Mesothelial cell of epicardium (in vitro differentiated cells): ENCODE data around the gene NF2. TPM values are rescaled to one million over a fixed set of nuclear protein-coding genes. Genes with fewer than 3 reads are reported as not detected.

Source experiments
- DNase-seq, 2 experiments: peaks; one replicate each; pipeline ENCODE4 v3.0.0; 2021; ENCODE audit warnings: low spot score in 2 of 2; ENCODE audit not compliant: unreplicated experiment in 2 of 2
- H3K27ac Mint-ChIP-seq: 2 replicates; pipeline ENCODE4 v1.8.0; 2021; ENCODE audit warnings: mixed read lengths
- H3K27me3 Mint-ChIP-seq: 2 replicates; pipeline ENCODE4 v1.8.0; 2021; ENCODE audit warnings: low read depth, mixed read lengths
- H3K36me3 Mint-ChIP-seq: 2 replicates; pipeline ENCODE4 v1.8.0; 2021; ENCODE audit warnings: mixed read lengths
- H3K4me1 Mint-ChIP-seq: 2 replicates; pipeline ENCODE4 v1.8.0; 2021; ENCODE audit warnings: mixed read lengths
- H3K4me3 Mint-ChIP-seq: 2 replicates; pipeline ENCODE4 v1.8.0; 2021; ENCODE audit warnings: mild to moderate bottlenecking, moderate library complexity, mixed read lengths
- H3K9me3 Mint-ChIP-seq: 2 replicates; pipeline ENCODE4 v1.8.0; 2021; ENCODE audit warnings: mixed read lengths
- total RNA-seq: library from RNA; stranded (reverse); gene quantifications from 3 replicates; pipeline ENCODE4 v1.2.1, GENCODE V29; 2021
- TF ChIP-seq, protein P1 (sequence below): fragments of 200-600 bp; sonication (generic); IDR thresholded peaks from one replicate; pipeline ENCODE4 v1.5.0; 2021; ENCODE audit warnings: antibody characterized with exemption; ENCODE audit not compliant: unreplicated experiment

NF2 gene
- total RNA-seq, 1 donor from 2014 or later: 42.1 TPM

DNA sequence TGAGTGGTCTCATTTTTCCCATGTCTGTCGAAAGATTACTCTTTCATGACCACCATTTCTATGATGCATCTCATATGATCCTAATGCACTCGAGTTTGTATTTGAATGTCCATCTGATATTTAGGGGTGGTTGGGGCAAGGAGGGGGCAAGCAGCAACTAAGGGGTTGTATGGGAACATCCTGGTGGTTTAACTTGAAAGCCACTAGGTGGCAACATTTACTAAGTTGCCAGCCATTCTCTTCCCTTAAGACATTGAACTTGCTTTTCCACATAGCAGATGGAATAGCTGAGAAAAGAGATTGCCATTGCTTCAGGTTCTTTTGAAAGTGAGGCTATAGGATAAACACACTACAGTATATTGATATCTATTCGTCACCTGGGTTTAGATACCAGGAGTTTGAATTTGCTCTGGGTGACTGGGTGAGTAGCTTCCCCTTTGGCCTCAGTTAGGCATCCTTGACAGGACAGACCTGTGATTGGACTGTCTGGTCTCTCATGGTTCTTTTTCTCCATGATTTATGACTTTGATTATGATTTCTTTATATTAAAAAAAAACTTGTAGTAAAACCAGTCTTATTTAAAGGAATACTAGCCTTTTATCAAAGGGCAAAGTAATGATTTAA lies 32.4 kb downstream of the NF2 start:
- TF ChIP-seq, protein P1, sequence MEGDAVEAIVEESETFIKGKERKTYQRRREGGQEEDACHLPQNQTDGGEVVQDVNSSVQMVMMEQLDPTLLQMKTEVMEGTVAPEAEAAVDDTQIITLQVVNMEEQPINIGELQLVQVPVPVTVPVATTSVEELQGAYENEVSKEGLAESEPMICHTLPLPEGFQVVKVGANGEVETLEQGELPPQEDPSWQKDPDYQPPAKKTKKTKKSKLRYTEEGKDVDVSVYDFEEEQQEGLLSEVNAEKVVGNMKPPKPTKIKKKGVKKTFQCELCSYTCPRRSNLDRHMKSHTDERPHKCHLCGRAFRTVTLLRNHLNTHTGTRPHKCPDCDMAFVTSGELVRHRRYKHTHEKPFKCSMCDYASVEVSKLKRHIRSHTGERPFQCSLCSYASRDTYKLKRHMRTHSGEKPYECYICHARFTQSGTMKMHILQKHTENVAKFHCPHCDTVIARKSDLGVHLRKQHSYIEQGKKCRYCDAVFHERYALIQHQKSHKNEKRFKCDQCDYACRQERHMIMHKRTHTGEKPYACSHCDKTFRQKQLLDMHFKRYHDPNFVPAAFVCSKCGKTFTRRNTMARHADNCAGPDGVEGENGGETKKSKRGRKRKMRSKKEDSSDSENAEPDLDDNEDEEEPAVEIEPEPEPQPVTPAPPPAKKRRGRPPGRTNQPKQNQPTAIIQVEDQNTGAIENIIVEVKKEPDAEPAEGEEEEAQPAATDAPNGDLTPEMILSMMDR: peak; percentile 38
- H3K27ac Mint-ChIP-seq: no peak overlapping the region
- peaks cover 12% of the 10 kb centered on the region for H3K36me3 Mint-ChIP-seq
- H3K4me1 Mint-ChIP-seq: no peaks in the 10 kb centered on the region
- no peak overlapping the region for H3K4me3 Mint-ChIP-seq
- DNase-seq: no peak
- H3K9me3 Mint-ChIP-seq: no peaks in the 10 kb centered on the region
- no peaks in the 10 kb centered on the region for H3K27me3 Mint-ChIP-seq

DNA sequence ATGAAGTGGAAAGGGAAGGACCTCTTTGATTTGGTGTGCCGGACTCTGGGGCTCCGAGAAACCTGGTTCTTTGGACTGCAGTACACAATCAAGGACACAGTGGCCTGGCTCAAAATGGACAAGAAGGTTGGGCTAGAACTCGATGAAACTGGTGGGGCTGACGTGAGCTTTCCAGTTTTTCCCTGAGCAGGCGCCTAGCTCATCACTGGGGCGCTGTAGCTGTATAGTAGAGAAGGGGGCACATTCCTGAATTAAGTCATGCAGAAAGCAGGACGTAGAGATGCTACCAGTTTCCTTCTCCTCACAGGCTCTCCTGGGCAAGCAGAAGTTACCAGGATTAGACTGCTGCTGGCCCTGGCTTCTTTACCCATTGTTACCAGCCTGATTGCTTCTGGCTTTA lies 33.3 kb downstream of the NF2 start:
- H3K4me3 Mint-ChIP-seq: no peak overlapping the region
- no peak for DNase-seq
- no peaks in the 10 kb centered on the region for H3K27me3 Mint-ChIP-seq
- TF ChIP-seq, protein P1: no peak
- H3K27ac Mint-ChIP-seq: no peak overlapping the region
- H3K4me1 Mint-ChIP-seq: peaks cover 7% of the 10 kb centered on the region
- no peaks in the 10 kb centered on the region for H3K9me3 Mint-ChIP-seq
- H3K36me3 Mint-ChIP-seq: peaks cover 12% of the 10 kb centered on the region

DNA sequence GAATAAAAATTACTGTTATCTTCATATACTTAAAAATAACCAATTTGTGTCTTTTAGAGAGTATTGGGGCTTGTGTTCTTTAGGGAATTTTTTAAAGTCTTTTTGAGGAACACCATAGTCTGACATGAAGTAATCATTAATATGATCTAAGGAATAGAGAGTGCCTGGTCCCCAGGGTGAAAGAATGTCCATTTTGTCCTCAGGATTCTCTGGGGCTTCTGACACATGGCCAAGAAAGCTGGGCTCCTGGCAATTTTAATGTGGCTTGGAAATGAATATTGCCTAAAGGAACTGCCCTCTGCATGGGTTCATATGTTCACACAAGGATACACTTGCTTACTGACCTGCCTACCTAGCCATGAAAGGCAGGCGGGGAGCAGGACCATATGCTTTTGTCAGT lies 33.7 kb downstream of the NF2 start:
- DNase-seq: no peak
- Mint-ChIP-seq H3K4me1 (peaks cover 12% of the 10 kb centered on the region), H3K4me3 (no peak overlapping the region), H3K36me3 (peaks cover 15% of the 10 kb centered on the region), H3K27me3 (no peaks in the 10 kb centered on the region), H3K9me3 (no peaks in the 10 kb centered on the region), H3K27ac (no peak overlapping the region)
- TF ChIP-seq, protein P1: no peak

DNA sequence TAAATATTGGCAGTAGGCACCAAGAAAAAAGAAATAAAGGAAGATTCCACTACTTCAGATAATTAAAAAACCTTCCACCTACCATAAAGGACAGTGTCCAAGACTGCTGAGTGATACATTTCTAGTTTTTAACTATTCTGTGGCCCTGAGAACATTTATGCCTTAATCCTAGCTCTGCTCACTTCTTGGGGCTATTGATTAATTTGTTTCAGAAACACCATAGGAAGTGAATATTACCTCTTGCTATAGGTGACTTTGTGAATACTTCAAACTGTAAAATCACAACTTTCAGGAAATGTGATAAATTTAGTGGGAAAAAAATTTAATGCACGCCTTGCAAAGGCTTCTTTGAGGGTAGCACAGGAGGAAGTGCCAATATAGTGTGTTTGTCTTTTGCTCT lies 35.2 kb downstream of the NF2 start:
- no peak overlapping the region for H3K4me3 Mint-ChIP-seq

DNA sequence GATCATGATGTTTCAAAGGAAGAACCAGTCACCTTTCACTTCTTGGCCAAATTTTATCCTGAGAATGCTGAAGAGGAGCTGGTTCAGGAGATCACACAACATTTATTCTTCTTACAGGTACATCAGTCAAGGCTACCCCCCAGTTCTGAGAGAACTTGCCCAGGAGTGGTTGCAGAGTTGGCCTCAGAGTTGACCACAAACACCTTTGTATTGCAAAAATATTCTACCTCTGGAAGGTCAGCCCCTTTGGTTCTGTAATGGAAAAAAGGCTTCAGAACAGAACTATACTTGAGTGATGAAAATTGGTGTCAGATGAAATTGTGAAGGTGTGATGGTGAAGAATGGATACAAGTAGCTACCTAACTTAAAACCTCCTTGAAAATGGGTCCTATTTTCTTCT lies 35.7 kb downstream of the NF2 start:
- TF ChIP-seq, protein P1: no peak
- Mint-ChIP-seq H3K9me3 (no peaks in the 10 kb centered on the region), H3K27me3 (no peaks in the 10 kb centered on the region), H3K27ac (no peak overlapping the region), H3K4me1 (peaks cover 13% of the 10 kb centered on the region), H3K36me3 (peaks cover 19% of the 10 kb centered on the region), H3K4me3 (no peak overlapping the region)
- DNase-seq: no peak

More for the DNA sequence above, 35.2 kb downstream of the NF2 start:
- no peaks in the 10 kb centered on the region for H3K27me3 Mint-ChIP-seq
- no peak for DNase-seq
- H3K27ac Mint-ChIP-seq: no peak overlapping the region
- H3K36me3 Mint-ChIP-seq: peaks cover 19% of the 10 kb centered on the region
- TF ChIP-seq, protein P1: no peak
- H3K4me1 Mint-ChIP-seq: peaks cover 13% of the 10 kb centered on the region
- H3K9me3 Mint-ChIP-seq: no peaks in the 10 kb centered on the region
